GM21825 (cell line): Measurements from ENCODE around the gene KLKB1.
"Not testable (repeated sequence)": the region's sequence is repeated elsewhere in the genome, so short reads cannot be mapped to it uniquely, and the experiment has no call there.

ENCODE experiments used
- ATAC-seq: cut with Tn5 transposase; IDR thresholded peaks from one replicate; pipeline ENCODE4 v1.9.1; 2021; ENCODE audit warnings: mild to moderate bottlenecking, moderate library complexity; ENCODE audit not compliant: unreplicated experiment

Gene KLKB1

DNA sequence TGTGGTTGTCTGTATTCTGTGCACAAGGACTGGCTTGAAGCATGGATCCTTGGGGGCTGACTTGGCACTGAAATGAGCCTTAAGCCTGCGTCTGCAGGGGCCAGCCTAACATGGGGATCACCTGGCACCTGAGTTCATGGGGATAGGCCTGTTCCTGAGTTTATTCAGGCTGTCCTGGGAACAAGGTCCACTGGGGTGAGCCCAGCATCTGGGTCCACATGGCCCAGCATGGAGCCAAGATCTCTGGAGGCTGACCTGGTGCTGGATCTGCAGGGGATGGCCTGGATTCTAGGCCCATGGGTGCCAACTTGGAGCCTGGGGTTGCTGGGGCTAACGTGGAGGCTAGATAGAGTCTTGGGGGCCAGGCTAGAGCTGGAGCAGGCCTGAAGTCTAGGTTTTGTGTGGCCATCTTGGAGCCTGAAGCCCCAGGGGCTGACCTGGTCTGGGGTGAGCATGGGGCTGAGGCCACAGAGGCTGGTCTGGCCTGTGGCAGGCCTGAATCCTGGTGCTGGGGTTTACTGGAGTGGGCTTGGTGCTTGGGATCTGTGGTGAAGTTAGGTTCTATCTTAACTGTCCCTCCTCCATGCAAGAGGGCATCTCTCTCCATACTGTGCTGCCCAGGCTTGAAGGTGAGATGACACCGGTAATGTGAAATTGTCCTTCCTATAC lies 652 bp upstream of the KLKB1 start:
- no peak for ATAC-seq

DNA sequence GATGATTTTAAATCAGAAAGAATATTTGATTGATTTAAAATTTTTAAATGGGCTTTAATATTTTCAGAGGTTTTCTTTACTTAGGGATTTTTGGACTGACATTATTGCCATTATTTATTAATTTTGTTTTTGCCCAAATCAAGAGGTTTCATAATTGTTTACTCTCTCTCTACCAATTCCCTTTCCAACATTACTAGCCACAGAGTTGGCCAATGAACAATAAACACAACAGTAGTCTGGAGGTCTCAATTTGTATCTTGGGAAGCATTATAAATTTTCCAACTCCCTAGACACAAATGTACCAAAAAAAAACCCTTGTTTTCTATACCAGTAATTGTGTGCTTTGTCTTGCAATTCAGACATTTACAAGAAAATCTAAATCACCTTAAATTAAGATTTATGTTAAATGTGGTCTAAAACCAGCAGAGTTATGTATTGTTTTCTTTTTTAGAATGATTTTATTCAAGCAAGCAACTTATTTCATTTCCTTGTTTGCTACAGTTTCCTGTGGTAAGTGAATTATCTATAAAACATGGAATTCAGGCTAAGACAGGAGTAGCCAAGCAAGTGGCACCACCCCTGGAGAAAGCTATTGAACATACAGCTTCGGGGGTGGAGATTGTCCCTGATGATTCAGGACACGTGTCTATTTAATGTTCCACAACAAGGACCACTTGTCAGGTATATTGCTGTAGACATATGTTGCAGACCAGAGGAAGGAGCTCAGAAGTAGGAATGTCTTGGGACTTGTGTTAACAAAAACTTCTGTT lies 622 bp downstream of the KLKB1 start:
- no peak for ATAC-seq

DNA sequence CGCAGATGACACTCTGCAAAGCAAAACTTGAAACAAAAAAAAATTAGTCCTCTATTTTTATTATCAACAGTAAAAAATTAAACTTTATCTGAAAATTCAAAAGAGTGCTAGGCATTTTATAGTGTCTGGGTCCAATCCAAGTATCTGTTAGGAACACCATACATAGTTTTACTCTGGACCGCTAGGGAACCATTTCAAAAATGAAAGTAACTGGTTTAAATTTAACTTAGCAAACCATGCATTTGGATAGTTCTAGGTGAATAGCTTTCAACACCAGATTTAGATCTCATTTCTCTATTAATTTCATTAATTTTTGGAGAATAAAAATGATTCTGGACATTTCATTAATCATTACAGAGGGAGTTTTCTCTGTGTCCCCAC lies 1.2 kb downstream of the KLKB1 start:
- no peak for ATAC-seq

DNA sequence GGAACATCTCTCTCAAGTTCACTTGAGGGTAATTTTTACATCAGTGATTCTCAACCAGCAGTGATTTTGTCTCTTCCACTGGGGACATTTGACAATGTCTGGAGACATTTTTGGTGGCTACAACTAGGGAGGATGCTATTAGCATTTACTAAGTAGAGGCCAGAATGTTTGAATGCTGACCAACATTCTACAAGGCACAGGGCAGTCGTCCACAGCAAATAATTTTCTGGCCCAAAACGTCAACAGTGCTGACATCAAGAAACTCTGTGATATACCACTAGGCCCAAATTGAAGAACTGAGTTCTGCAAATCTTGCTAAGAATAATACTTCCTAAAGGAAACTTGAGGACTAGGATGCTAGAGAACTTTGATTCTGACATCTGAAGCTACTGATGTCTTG lies 7.1 kb downstream of the KLKB1 start:
- no peak for ATAC-seq

DNA sequence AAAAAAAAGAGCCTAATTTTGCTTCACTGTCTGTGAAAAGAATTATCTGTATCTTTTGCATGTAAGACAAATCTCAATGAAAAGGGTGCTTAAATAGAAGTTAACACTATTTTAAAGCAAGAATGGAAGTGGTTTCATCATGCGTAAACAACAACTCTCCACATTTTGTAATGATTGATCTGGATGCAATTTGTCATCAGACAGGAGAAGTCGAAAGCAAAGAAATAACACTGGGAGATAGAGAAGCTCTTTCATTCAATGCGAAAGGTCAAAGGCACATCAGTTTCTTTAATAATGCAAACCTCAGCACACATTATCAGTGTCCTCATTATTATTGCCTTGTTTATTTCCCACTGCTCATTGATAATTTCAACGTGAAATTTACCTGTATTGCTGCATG lies 8.8 kb downstream of the KLKB1 start:
- no peak for ATAC-seq

DNA sequence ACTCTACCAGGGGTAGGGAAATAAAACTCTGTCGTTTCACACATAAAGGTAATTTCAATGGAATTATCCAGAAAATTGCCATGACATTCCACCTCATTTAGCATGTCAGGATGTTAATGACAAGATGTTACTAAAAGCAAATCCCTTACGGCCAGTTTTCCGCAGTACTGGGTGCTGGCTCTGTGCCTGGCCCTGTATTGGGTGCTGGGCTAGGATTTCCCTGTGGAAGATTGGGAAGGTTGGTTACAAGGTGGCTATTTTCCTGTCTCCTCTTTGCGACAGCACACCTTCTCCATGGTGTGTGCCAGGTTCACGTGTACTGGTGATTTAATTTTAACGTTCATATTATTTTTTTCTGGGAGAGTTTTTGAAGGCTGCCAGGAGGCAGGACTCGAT lies 13.1 kb downstream of the KLKB1 start:
- ATAC-seq = no peak

DNA sequence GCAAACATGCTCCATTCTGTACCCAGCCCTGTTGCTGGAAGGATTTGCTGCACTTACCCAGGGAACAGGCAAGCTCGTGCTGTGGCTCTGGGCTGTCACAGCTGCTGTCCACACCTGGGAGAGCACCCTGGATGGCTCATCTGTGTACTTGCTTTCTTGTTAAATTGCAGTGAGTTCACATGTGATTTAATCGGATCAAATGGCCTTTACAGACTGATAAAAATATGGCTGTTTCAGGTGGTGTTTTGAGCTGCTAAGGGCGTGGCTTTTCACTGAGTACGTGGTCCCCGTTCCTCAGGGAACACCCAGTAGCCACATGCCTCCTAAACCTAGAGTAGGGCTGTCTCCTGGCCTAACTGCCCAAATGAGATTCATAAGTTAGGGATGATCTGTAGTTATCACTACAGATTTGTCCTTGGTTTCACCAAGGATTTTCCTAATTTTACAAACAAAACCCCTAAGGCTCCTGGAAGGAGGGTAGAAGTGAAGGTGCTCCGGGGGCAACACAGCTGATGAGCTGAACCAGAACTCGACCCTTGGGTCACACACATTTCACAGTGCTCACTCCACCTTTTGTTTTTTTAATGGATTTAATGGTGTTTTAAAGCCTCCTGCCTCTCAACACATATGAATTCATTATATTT lies 13.7 kb downstream of the KLKB1 start:
- ATAC-seq = no peak

DNA sequence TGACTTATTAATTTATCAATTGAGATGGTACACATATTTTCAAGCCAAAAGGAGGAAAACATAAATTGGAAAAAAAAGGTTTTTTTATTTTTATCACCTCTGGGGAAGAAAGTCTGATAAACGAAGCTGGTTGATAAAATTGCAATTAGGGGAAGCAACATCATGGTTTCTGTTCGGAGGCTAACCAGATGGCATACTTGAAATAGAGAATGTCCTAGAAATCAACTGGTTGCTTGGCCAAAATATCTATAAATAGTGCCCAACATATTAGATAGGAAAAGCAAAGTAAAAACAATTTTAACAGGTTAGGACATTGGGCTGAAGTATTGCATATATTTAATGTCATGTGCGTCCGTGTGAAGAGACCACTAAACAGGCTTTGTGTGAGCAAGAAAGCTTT lies 14.3 kb downstream of the KLKB1 start:
- no peak for ATAC-seq

DNA sequence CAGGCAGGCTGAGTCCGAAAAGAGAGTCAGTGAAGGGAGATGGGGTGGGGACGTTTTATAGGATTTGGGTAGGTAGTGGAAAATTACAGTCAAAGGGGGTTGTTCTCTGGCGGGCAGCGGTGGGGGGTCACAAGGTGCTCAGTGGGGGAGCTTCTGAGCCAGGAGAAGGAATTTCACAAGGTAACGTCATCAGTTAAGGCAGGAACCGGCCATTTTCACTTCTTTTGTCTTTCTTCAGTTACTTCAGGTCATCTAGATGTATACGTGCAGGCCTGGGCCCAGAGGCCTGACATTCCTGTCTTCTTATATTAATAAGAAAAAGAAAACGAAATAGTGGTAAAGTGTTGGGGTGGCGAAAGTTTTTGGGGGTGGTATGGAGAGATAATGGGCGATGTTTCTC lies 14.7 kb downstream of the KLKB1 start:
- ATAC-seq = not testable (repeated sequence)

DNA sequence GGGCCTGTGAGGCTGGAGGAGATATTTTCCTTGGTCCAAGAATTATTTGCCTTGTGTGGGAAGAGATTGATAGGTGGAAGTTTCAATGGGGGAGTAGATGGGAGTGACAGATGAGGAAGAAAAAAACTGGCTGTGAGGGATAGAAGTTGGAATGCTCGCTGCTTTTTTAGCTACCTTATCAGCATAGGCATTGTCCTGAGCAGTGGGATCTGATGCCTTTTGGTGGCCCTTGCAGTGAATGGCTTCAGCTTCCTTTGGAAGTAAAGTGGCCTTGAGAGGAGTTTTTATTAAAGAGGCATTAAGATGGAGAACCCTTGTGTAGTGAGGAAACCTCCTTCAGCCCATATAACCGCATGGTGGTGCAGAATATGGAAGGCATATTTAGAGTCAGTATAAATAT lies 16.0 kb downstream of the KLKB1 start:
- no peak for ATAC-seq

DNA sequence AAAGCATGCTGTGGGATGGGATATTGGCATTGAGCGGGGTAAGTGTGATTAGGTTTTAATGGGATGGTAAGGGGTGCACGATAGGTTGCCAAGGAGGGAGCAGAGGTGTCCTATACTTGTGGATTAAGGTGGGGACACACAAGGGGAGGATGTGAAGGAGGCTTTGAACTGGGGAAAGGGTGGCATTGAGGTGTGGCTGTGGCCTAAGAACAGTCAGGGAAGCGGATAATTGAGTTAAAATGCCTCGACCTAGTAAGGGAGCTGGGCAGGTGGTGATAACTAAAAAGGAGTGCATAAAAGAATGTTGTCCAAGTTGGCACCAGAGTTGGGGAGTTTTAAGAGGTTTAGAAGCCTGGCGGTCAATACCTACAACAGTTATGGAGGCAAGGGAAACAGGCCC lies 17.5 kb downstream of the KLKB1 start:
- ATAC-seq = no peak

DNA sequence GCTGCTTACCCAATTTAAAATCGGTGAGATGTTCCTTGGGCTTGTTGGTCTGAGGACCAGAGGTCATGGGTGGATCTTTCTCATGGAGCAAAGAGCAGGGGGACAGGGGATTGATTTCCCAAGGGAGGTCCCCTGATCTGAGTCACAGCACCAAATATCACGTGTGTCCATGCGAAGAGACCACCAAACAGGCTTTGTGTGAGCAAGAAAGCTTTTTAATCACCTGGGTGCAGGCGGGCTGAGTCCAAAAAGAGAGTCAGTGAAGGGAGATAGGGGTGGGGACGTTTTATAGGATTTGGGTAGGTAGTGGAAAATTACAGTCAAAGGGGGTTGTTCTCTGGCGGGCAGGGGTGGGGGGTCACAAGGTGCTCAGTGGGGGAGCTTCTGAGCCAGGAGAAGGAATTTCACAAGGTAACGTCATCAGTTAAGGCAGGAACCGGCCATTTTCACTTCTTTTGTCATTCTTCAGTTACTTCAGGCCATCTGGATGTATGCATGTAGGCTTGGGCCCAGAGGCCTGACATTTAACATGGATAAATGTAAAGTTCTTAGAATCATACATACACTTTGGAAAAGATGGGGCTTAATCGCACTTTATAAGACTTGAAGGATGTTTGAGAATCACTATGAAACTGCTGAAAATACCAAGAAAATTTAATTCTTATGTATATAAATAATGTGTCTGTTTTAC lies 19.9 kb downstream of the KLKB1 start:
- not testable (repeated sequence) for ATAC-seq

DNA sequence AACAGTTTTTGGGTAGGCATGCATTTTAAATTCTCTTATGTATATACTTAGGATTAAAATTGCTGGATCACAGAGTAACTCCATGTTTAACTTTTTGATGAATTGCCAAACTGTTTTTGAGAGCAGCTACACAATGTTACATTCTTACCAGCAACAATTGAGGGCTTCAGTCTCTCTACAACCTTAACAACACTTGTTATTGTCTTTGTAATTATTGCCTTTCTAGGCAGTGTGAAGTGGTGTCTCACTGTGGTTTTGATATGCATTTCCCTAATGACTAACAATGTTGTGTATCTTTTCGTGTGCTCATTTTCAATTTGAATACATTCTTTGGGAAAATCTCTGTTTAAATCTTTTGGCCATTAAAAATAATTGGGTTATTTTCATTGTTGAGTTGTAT lies 21.3 kb downstream of the KLKB1 start:
- ATAC-seq = no peak

DNA sequence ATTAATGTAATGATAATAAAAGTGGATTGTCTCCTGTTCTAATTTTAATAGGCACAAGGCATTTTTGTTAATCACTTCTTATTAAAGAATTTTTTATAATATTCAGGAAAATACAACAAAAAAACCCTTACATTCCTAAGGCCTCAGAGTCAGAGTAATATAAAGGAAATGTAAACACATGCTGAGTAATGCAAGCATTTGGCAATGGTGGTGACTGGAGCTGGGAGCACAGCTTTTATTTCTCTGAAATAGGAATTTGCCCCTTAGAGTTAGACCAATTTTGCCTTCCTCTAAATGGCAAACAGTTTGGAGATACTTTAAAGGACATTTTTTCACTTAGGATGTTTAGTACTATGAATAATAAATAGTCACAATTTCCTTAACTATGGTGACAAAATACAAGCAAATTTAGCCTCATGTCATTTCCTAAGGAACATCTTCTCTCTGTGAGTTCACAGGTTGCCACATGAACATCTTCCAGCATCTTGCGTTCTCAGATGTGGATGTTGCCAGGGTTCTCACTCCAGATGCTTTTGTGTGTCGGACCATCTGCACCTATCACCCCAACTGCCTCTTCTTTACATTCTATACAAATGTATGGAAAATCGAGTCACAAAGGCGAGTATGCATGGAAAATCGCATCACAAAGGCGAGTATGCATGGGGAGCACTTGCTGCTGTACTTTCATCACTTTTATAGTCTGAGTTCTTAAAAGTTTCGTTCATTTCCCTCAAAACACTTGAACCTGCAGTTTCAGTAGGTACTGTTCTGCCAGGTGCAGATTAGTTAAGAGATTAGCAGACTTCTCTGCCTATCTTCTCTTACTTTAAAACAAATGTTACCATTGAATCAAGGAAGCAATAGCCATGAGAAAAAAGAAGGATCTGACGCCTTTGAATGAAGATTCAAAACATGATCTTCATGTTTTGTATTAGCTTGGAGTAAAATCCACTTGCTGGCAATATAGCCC lies 22.8 kb downstream of the KLKB1 start:
- no peak for ATAC-seq

DNA sequence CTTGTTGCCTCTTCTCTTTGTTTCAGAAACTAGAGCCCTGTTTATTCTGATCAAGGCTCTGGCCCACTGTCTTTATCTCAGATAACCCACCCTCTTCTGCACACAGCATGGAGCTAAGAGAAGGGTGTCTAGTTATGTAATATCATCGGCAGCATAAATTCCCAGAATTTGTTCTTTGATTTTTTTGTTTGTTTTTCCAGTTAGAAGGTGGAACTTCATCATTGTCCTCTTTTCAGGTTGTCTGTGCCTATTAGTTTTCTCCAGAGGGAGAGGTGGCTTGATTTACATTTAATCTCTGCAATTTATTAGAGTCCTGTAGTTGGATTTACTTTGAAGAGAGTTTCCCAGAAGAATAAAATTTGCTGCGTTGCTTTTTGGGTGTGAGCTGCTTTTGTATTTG lies 23.5 kb downstream of the KLKB1 start:
- ATAC-seq = no peak

DNA sequence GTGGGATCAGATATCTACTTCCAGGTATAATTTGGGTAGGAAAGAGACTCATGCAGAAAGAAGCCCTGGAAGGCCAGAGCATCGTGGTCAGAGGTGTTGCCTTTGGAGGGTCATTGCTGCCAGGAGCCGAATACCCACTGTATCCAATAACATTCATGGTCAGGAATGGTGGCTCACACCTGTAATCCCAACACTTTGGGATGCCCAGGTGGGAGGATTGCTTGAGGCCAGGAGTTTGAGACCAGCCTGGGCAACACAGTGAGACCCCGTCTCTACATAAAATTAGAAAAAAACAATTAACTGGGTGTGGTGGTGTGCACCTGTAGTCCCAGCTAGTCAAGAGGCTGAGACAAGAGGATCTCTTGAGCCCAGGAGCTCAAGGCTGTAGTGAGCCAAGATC lies 27.8 kb downstream of the KLKB1 start:
- no peak for ATAC-seq

DNA sequence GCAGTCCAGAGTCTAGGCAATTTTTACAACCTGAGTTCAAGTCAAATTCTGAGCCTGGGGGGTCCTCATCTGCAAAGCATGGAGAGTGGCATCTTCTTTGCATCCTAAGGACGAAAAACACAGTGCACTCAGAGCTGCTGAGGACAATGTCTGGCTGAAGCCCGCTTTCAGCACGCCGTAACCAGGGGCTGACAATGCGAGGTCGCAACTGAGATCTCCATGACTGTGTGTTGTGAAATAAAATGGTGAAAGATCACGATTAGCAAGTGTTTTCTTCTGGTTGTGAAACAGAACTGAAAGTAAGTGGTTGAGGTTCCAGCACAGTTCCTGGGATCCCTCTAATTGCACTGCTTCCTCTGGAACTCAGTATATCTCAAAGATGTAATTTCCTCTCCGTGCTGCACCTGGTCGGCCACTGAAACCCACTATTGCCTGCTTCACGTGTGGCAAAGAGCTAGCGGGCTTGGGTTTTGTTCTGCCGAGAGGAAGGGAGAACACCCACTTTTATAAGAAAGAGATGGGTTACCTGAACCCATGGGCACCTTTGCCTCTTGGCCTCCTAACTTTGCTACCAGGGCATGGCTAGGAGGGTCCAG lies 31.0 kb downstream of the KLKB1 start:
- no peak for ATAC-seq

DNA sequence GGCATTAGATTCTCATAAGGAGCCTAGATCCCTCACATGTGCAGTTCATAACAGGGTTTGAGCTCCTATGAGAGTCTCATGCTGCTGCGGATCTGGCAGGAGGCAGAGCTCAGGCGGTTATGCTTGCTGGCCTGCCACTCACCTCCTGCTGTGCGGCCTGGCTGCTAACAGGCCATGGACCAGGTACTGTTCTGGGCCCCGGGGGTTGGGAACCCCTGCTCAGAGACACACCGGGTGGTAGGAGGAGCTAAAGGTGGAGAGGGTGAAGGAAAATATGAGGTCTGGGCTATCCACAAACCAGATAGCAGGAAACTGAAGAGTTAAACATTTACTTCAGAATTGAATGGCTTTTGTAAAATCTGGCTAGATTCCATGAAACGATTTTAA lies 32.8 kb downstream of the KLKB1 start:
- ATAC-seq = no peak

DNA sequence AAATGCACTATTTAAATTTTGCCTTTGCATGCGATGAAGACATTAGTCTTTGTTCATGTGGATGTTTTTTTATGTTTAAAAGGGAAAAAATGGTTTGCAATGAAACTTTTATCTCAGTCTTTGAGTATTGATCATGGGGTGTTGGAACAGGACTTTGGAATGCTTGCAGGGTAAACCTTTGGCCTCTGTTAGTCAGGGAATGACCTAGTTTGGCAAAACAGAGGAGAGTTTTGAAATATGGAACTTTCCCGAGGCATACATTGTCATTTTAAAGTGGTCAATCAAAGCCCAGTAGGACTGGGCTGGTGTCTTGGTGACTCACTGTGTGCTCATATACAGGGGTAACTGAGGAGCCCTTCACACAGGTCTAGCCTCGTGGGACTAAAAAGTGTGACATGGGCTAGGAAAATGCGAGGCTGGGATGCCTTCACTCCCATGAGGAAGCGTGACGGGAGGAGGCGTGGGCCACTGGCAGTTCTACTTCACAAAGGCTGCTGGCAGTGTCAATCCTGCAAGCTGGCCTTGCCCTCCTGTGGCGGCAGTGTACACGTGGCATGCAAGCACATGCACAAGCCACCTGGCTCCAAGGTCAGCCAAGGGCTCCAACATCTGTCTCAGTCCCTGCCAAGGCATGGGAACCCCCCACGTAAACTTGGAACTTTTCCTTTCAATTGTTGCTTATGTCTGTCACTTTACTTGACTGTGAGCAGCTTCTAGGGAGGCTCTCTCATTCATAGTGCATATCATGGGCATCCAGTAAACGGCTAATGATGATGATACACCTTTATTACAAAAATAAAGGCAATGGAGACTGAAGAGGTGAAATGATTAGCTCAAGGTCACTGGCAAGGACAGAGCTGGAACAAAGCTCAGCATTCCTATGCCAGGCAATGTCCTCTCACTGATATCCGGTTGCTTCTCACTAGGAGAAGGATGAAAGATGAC lies 33.5 kb downstream of the KLKB1 start:
- ATAC-seq = no peak
